SU-DHL-6 (cell line): ENCODE data around the gene C4orf36.

Experiments
- EZH2phosphoT487 ChIP-seq: fragments of 200-600 bp; sonication (generic), shearing (Covaris generic); conservative IDR thresholded peaks from 2 replicates; pipeline ENCODE4 v1.6.1; 2018; ENCODE audit warnings: mild to moderate bottlenecking, antibody characterized with exemption, low read length, moderate library complexity, mixed read lengths
- TF ChIP-seq, protein P1 (sequence below): fragments of 200-600 bp; sonication (generic); IDR thresholded peaks from one replicate; pipeline ENCODE4 v1.5.1; 2017; ENCODE audit warnings: antibody characterized with exemption, mild to moderate bottlenecking, low read length, moderate library complexity; ENCODE audit not compliant: insufficient read depth, poor library complexity, severe bottlenecking

DNA sequence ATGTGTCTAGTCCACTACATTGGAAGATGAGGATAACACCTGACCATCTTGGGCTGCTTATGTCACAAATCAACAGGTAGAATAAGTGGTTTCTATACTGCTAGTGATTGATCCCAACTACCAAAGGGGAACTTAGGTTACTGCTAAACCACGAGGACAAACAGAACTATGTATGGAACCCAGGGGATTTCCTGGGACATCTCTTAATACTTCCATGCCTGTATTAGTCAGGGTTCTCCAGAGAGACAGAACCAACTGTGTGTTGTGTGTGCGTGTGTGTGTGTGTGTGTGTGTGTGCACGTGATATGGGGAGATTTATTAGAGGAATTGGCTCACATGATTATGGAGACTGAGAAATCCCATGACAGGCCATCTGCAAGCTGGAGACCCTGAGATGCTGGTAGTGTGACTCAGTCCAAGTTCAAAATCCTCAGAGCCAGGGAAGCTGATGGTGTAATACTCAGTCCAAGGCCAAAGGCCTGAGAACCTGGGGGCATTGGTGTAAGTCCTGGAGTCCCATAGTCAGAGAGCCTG is 26.4 kb upstream of the C4orf36 start:
- TF ChIP-seq, protein P1, sequence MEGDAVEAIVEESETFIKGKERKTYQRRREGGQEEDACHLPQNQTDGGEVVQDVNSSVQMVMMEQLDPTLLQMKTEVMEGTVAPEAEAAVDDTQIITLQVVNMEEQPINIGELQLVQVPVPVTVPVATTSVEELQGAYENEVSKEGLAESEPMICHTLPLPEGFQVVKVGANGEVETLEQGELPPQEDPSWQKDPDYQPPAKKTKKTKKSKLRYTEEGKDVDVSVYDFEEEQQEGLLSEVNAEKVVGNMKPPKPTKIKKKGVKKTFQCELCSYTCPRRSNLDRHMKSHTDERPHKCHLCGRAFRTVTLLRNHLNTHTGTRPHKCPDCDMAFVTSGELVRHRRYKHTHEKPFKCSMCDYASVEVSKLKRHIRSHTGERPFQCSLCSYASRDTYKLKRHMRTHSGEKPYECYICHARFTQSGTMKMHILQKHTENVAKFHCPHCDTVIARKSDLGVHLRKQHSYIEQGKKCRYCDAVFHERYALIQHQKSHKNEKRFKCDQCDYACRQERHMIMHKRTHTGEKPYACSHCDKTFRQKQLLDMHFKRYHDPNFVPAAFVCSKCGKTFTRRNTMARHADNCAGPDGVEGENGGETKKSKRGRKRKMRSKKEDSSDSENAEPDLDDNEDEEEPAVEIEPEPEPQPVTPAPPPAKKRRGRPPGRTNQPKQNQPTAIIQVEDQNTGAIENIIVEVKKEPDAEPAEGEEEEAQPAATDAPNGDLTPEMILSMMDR, result no peak
- no peak for TF ChIP-seq EZH2phosphoT487
